H9 (cell line): Measurements from ENCODE around the gene TACC2. TPM values are rescaled to one million over a fixed set of nuclear protein-coding genes. Genes with fewer than 3 reads are reported as not detected.

ENCODE experiments used
- DNase-seq: peaks from one replicate; pipeline ENCODE4 v3.0.0-alpha.2; 2017
- H2AFZ ChIP-seq: one replicate; pipeline ENCODE4 v1.6.1; 2013; ENCODE audit warnings: mild to moderate bottlenecking, low read length, control low read depth, moderate library complexity
- H2AK5ac ChIP-seq: 2 replicates; pipeline ENCODE4 v1.6.1; 2013; ENCODE audit warnings: low read length, control low read depth, mixed read lengths; ENCODE audit not compliant: insufficient read length
- H2BK120ac ChIP-seq: one replicate; pipeline ENCODE4 v1.6.1; 2013; ENCODE audit warnings: low read depth, mild to moderate bottlenecking, low read length, control low read depth, inconsistent platforms; ENCODE audit not compliant: poor library complexity, severe bottlenecking
- H2BK12ac ChIP-seq: 2 replicates; pipeline ENCODE4 v1.6.1; 2013; ENCODE audit warnings: low read length, control low read depth, mixed read lengths, low read depth; ENCODE audit not compliant: insufficient read length
- H2BK15ac ChIP-seq: 2 replicates; pipeline ENCODE4 v1.6.1; 2013; ENCODE audit warnings: low read depth, low read length, control low read depth
- H2BK20ac ChIP-seq: one replicate; pipeline ENCODE4 v1.6.1; 2013; ENCODE audit warnings: low read depth, mild to moderate bottlenecking, low read length, control low read depth, inconsistent platforms; ENCODE audit not compliant: poor library complexity, severe bottlenecking
- H2BK5ac ChIP-seq: 2 replicates; pipeline ENCODE4 v1.6.1; 2013; ENCODE audit warnings: low read length, control low read depth, mixed read lengths; ENCODE audit not compliant: insufficient read length
- H3K14ac ChIP-seq: 2 replicates; pipeline ENCODE4 v1.6.1; 2013; ENCODE audit warnings: low read length, control low read depth; ENCODE audit not compliant: insufficient read depth
- H3K18ac ChIP-seq: 2 replicates; pipeline ENCODE4 v1.6.1; 2013; ENCODE audit warnings: low read depth, mild to moderate bottlenecking, mixed read lengths, low read length, control low read depth; ENCODE audit not compliant: insufficient read length
- H3K23ac ChIP-seq: 2 replicates; pipeline ENCODE4 v1.6.1; 2013; ENCODE audit warnings: low read length, control low read depth, mixed read lengths, low read depth; ENCODE audit not compliant: insufficient read length
- H3K23me2 ChIP-seq: 2 replicates; pipeline ENCODE4 v1.6.1; 2013; ENCODE audit warnings: low read depth, mild to moderate bottlenecking, mixed read lengths, low read length, control low read depth; ENCODE audit not compliant: insufficient read length, poor library complexity, severe bottlenecking
- H3K27ac ChIP-seq: 2 replicates; pipeline ENCODE4 v1.5.1; 2013; ENCODE audit warnings: low read length, control low read depth, mixed read lengths, low read depth; ENCODE audit not compliant: insufficient read length
- H3K27me3 ChIP-seq: 2 replicates; pipeline ENCODE4 v1.6.1; 2013; ENCODE audit warnings: low read length, control low read depth, inconsistent platforms; ENCODE audit not compliant: insufficient read depth
- H3K4ac ChIP-seq: 2 replicates; pipeline ENCODE4 v1.6.1; 2013; ENCODE audit warnings: low read depth, mild to moderate bottlenecking, control low read depth, inconsistent platforms, low read length, moderate library complexity
- H3K4me1 ChIP-seq: 2 replicates; pipeline ENCODE4 v1.6.1; 2013; ENCODE audit warnings: low read length, control low read depth, inconsistent platforms; ENCODE audit not compliant: insufficient read depth
- H3K4me2 ChIP-seq: 2 replicates; pipeline ENCODE4 v1.6.1; 2013; ENCODE audit warnings: low read length, control low read depth, mixed read lengths; ENCODE audit not compliant: insufficient read length, insufficient read depth
- H3K56ac ChIP-seq: 2 replicates; pipeline ENCODE4 v1.6.1; 2013; ENCODE audit warnings: low read depth, mild to moderate bottlenecking, mixed read lengths, low read length, control low read depth; ENCODE audit not compliant: insufficient read length
- H3K79me1 ChIP-seq: 2 replicates; pipeline ENCODE4 v1.6.1; 2013; ENCODE audit warnings: low read depth, mild to moderate bottlenecking, moderate library complexity, low read length, control low read depth, inconsistent platforms; ENCODE audit not compliant: insufficient read depth, poor library complexity, severe bottlenecking
- H3K79me2 ChIP-seq: 2 replicates; pipeline ENCODE4 v1.6.1; 2013; ENCODE audit warnings: low read length, control low read depth, inconsistent platforms; ENCODE audit not compliant: insufficient read depth
- H3K9ac ChIP-seq: 2 replicates; pipeline ENCODE4 v1.6.1; 2013; ENCODE audit warnings: low read length, control low read depth, mixed read lengths; ENCODE audit not compliant: insufficient read length; ENCODE audit errors: extremely low read depth
- H3K9me3 ChIP-seq: one replicate; pipeline ENCODE4 v1.6.1; 2013; ENCODE audit warnings: low read depth, low read length, inconsistent platforms; ENCODE audit not compliant: control insufficient read depth
- H3T11ph ChIP-seq: one replicate; pipeline ENCODE4 v1.6.1; 2013; ENCODE audit warnings: mild to moderate bottlenecking, low read length, control low read depth, inconsistent platforms
- H4K20me1 ChIP-seq: one replicate; pipeline ENCODE4 v1.6.1; 2013; ENCODE audit not compliant: control insufficient read depth, insufficient read length, insufficient read depth
- H4K5ac ChIP-seq: 2 replicates; pipeline ENCODE4 v1.6.1; 2013; ENCODE audit warnings: low read depth, mild to moderate bottlenecking, mixed read lengths, low read length, control low read depth; ENCODE audit not compliant: insufficient read length
- H4K8ac ChIP-seq: replicated peaks from 2 replicates; pipeline ENCODE4 v1.6.1; 2013; ENCODE audit warnings: low read length, control low read depth, mixed read lengths, low read depth; ENCODE audit not compliant: insufficient read length
- H4K91ac ChIP-seq: 2 replicates; pipeline ENCODE4 v1.6.1; 2013; ENCODE audit warnings: low read depth, mild to moderate bottlenecking, moderate library complexity, mixed read lengths, low read length, control low read depth; ENCODE audit not compliant: insufficient read length
- H3K27ac Mint-ChIP-seq, 3 experiments: 2 replicates in 2 of 3; 3 replicates in 1 of 3; pipeline ENCODE4 v1.8.0; 2020 to 2021; ENCODE audit warnings: mixed read lengths in 3 of 3, mild to moderate bottlenecking in 1 of 3, moderate library complexity in 1 of 3
- H3K27me3 Mint-ChIP-seq: 2 replicates; pipeline ENCODE4 v1.8.0; 2021; ENCODE audit warnings: low read depth, mild to moderate bottlenecking, moderate library complexity, mixed read lengths
- H3K36me3 Mint-ChIP-seq, 3 experiments: 2 replicates in 2 of 3; 3 replicates in 1 of 3; pipeline ENCODE4 v1.8.0; 2020 to 2021; ENCODE audit warnings: low read depth in 3 of 3, mixed read lengths in 3 of 3; ENCODE audit not compliant: insufficient read depth in 1 of 3
- H3K4me1 Mint-ChIP-seq, 2 experiments: 2 replicates each; pipeline ENCODE4 v1.8.0; 2020; ENCODE audit warnings: mixed read lengths in 2 of 2
- H3K4me3 Mint-ChIP-seq, 2 experiments: 2 replicates in 1 of 2; 3 replicates in 1 of 2; pipeline ENCODE4 v1.8.0; 2020 to 2021; ENCODE audit warnings: mild to moderate bottlenecking in 2 of 2, mixed read lengths in 2 of 2, moderate library complexity in 1 of 2
- H3K9me3 Mint-ChIP-seq, 2 experiments: 2 replicates in 1 of 2; 3 replicates in 1 of 2; pipeline ENCODE4 v1.8.0; 2020; ENCODE audit warnings: mild to moderate bottlenecking in 2 of 2, mixed read lengths in 2 of 2, moderate library complexity in 1 of 2
- WGBS: extraction: QIAGEN DNeasy Blood & Tissue Kit; methylation state at CpG from one replicate; pipeline ENCODE4 v1.1.7; 2013; ENCODE audit warnings: missing lambda C conversion rate, low lambda C conversion rate, mixed read lengths; ENCODE audit not compliant: insufficient read length; ENCODE audit errors: extremely low coverage; 5-methylcytosine and 5-hydroxymethylcytosine counted together
- total RNA-seq: library from RNA; stranded (reverse); gene quantifications from 2 replicates; pipeline ENCODE4 v1.2.1, GENCODE V29; 2021
- TF ChIP-seq, protein P1 (sequence below): fragments of 200-600 bp; sonication (generic); conservative IDR thresholded peaks from 3 replicates; pipeline ENCODE4 v1.8.0; 2021; ENCODE audit warnings: antibody characterized with exemption, mild to moderate bottlenecking

The TACC2 gene
- total RNA-seq, 1 experiment from 2014 or later = 58.1 TPM

DNA sequence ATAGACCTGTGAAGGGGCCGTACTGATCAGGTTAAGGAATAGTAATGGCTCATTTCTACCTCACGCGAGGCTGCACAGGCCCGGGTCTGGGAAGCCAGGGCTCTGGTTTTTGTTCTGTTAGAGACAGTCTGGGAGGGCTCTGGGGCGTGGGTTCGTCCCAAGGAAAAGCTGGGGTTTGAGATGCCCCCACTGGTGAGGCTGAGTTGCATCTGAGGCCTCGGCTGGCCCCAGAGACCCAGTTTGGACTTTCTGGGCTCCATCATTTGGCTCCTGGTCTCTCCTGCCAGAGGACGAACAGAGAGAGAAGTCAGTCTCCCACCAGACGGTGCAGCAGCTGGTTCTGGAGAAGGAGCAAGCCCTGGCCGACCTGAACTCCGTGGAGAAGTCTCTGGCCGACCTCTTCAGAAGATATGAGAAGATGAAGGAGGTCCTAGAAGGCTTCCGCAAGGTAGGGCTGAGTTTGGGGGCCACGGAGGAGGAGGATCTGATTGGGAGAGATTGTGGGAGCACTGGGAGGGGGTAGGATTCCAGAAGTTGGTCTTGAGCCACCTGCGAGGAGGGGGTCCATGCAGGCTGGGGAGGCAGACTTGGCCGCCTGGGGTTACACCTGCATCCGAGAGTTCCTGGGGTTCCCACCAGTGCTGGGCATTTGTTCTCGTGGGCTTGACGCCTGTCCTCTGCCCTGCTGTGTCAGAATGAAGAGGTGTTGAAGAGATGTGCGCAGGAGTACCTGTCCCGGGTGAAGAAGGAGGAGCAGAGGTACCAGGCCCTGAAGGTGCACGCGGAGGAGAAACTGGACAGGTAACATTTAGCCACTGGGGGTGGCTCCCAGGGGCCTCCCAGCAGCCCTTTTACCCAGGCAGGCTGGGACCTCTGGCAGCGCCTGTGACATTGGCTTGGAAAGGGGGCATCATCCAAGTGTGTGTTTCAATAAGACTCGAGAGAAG lies 259.7 kb downstream of the TACC2 start:
- Histone ChIP-seq H3K27me3 (no peaks in the 10 kb centered on the region), H3K14ac (no peak overlapping the region), H3K79me2 (no peaks in the 10 kb centered on the region), H2AFZ (no peak overlapping the region), H2BK5ac (no peak overlapping the region), H3T11ph (no peak overlapping the region), H3K18ac (no peak overlapping the region), H2BK15ac (no peak overlapping the region), H3K4me2 (no peak overlapping the region), H3K9me3 (no peaks in the 10 kb centered on the region), H4K5ac (no peak overlapping the region), H3K27ac (no peak overlapping the region), H4K20me1 (no peaks in the 10 kb centered on the region), H2BK120ac (no peak overlapping the region), H4K91ac (no peak overlapping the region), H3K23ac (no peak overlapping the region), H3K56ac (no peak overlapping the region), H3K4ac (no peak overlapping the region), H2AK5ac (no peak overlapping the region), H2BK20ac (no peak overlapping the region), H3K4me1 (no peaks in the 10 kb centered on the region), H3K23me2 (no peaks in the 10 kb centered on the region), H2BK12ac (no peak overlapping the region), H4K8ac (no peak overlapping the region), H3K9ac (no peak overlapping the region), H3K79me1 (no peaks in the 10 kb centered on the region)
- Mint-ChIP-seq H3K4me3 (no peak overlapping the region), H3K27me3 (no peaks in the 10 kb centered on the region), H3K9me3 (no peaks in the 10 kb centered on the region), H3K27ac (peak overlapping the region in 2 of 3 experiments; percentile 42 to 63; a peak in 2 of 7 replicates), H3K36me3 (peaks cover 32 to 64% (median 35%) of the 10 kb centered on the region in 3 experiments), H3K4me1 (peaks cover 13 to 17% of the 10 kb centered on the region in 2 experiments)
- no peak for DNase-seq
- TF ChIP-seq, protein P1, sequence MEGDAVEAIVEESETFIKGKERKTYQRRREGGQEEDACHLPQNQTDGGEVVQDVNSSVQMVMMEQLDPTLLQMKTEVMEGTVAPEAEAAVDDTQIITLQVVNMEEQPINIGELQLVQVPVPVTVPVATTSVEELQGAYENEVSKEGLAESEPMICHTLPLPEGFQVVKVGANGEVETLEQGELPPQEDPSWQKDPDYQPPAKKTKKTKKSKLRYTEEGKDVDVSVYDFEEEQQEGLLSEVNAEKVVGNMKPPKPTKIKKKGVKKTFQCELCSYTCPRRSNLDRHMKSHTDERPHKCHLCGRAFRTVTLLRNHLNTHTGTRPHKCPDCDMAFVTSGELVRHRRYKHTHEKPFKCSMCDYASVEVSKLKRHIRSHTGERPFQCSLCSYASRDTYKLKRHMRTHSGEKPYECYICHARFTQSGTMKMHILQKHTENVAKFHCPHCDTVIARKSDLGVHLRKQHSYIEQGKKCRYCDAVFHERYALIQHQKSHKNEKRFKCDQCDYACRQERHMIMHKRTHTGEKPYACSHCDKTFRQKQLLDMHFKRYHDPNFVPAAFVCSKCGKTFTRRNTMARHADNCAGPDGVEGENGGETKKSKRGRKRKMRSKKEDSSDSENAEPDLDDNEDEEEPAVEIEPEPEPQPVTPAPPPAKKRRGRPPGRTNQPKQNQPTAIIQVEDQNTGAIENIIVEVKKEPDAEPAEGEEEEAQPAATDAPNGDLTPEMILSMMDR = no peak
- no CpG with 5 or more reads among the region's 25 CpGs for WGBS
